ENCODE measurements around the gene FAM168A. TPM values are rescaled to one million over a fixed set of nuclear protein-coding genes. Genes with fewer than 3 reads are reported as not detected.

Gene FAM168A
- total RNA-seq, 2 donors from 2014 or later = 30.9 to 40.8 TPM

- H3K27ac ChIP-seq = no peak overlapping the region
- H3K4me3 ChIP-seq = no peak overlapping the region
- DNase-seq (ENCODE audit: low spot score) = no peak
- no peaks in the 10 kb centered on the region for H3K27me3 ChIP-seq
- peaks cover 2 to 22% of the 10 kb centered on the region in 2 donors for H3K4me1 ChIP-seq
- H3K9me3 ChIP-seq = no peaks in the 10 kb centered on the region
- H3K36me3 ChIP-seq = no peaks in the 10 kb centered on the region
- TF ChIP-seq CTCF (IDR thresholded peaks at IDR 0.05) = no peak
Measured at GRCh38 chr11:73395297-73396208, 202.4 kb downstream of the FAM168A start.

DNA sequence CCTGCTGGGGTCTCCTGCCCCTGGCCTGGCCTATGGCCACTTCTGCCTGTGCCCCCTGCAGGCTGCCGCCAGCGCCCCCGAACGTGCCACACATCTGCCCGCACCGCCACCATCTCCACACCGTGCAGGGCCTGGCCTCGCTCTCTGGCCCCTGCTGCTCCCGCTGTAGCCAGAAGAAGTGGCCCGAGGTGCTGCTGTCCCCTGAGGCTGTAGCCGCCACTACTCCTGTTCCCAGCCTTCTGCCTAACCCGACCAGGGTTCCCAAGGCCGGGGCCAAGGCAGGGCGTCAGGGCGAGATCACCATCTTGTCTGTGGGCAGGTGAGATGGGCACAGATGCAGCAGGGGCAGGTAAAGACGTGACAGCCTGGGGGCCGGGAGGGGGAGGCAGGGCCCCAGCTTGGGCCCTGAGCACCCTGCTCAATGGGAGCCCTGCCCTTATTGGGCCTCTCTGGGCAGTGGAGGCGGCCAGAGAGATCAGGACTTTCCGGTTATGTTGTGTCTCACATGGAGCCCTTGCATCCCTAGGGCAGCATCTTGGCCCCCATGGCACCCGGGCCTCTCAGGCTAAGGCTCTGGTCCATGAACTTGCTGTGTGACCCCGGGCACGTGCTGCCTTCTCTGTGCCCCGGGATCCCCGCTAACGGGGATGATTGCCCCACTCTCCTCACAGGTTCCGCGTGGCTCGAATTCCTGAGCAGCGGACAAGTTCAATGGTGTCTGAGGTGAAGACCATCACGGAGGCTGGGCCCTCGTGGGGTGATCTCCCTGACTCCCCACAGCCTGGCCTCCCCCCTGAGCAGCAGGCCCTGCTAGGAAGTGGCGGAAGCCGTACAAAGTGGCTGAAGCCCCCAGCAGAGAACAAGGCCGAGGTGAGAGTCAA, 203.3 kb downstream of the FAM168A start:
- H3K27me3 ChIP-seq = no peaks in the 10 kb centered on the region
- no peak for TF ChIP-seq CTCF (IDR thresholded peaks at IDR 0.05)
- DNase-seq (ENCODE audit: low spot score) = no peak
- H3K36me3 ChIP-seq = no peaks in the 10 kb centered on the region
- H3K27ac ChIP-seq = no peak overlapping the region
- H3K4me1 ChIP-seq = peaks cover 2 to 20% of the 10 kb centered on the region in 2 donors
- H3K4me3 ChIP-seq = no peak overlapping the region
- no peaks in the 10 kb centered on the region for H3K9me3 ChIP-seq

GRCh38 chr11:73393479-73394415, 204.2 kb downstream of the FAM168A start:
- Histone ChIP-seq H3K4me1 (peaks cover 2 to 23% of the 10 kb centered on the region in 2 donors), H3K27me3 (no peaks in the 10 kb centered on the region), H3K27ac (no peak overlapping the region), H3K4me3 (no peak overlapping the region), H3K9me3 (no peaks in the 10 kb centered on the region), H3K36me3 (no peaks in the 10 kb centered on the region)
- peak; percentile 78 for DNase-seq (ENCODE audit: low spot score)
- TF ChIP-seq CTCF (IDR thresholded peaks at IDR 0.05) = peak; percentile 56 to 80

DNA sequence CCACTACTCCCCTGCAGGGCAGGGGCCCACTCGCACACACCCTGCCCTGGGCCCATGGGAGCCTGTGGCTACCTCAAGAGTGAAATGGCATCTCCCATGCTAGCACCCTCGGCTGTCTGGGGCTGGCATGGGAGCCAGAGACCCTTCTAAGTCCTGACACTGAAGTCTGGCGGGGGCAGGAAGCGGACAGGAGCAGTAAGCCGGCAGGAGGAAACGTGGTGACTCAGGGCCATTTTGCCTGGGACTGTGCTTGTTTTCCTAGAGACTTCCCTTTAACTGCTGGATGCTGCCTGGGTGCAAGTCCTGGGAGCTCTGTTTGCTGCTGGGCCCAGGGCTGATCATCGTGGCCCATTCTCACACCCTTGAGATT, 204.9 kb downstream of the FAM168A start:
- Histone ChIP-seq H3K36me3 (no peaks in the 10 kb centered on the region), H3K4me1 (peaks cover 4 to 27% of the 10 kb centered on the region in 2 donors), H3K4me3 (no peak overlapping the region), H3K27me3 (no peaks in the 10 kb centered on the region), H3K27ac (no peak overlapping the region), H3K9me3 (no peaks in the 10 kb centered on the region)
- no peak for TF ChIP-seq CTCF (IDR thresholded peaks at IDR 0.05)
- no peak for DNase-seq (ENCODE audit: low spot score)
